HCT116 (cell line): ENCODE results near the gene PROCA1. TPM values are rescaled to one million over a fixed set of nuclear protein-coding genes. Genes with fewer than 3 reads are reported as not detected.

Experiments used
- ATAC-seq: fragments of 200-7000 bp; cut with Tn5 transposase; 2 replicates; pipeline ENCODE4 v1.9.1; 2020; ENCODE audit warnings: mild to moderate bottlenecking, moderate library complexity
- BruUV-seq: library from RNA; stranded (reverse); fragments of 400-500 nt; replicated peaks from 2 replicates; lab custom pipeline; 2021; lab: Mats Ljungman, UMichigan
- CTCF ChIA-PET: fragments of 300-600 bp; sonication (Branson Sonifier 250); formaldehyde crosslinking; loops from one replicate; lab custom pipeline; 2021; ENCODE audit warnings: antibody characterized with exemption; lab: Charles Lee
- POLR2A ChIA-PET: fragments of 300-600, 350-600 bp; sonication (Branson Sonifier 250); formaldehyde crosslinking; loops from one replicate; lab custom pipeline; 2021; ENCODE audit warnings: antibody characterized with exemption; lab: Charles Lee
- RAD21 ChIA-PET, 2 experiments: fragments of 300-600 bp; sonication (Branson Sonifier 250); formaldehyde crosslinking; loops; one replicate each; lab custom pipeline; 2023; ENCODE audit warnings: low total read pairs in 2 of 2; ENCODE audit not compliant: uncharacterized antibody in 2 of 2, unreplicated experiment in 2 of 2, low non-redundant PET in 1 of 2; lab: Charles Lee
- DNase-seq: peaks from one replicate; pipeline ENCODE4 v3.0.0-alpha.2; 2010; ENCODE audit warnings: low read depth, low spot score
- H2AFZ ChIP-seq: fragments of 200-600 bp; shearing (Covaris generic), sonication (generic); 2 replicates; pipeline ENCODE4 v1.6.1; 2017; ENCODE audit warnings: low read depth, mixed run types, mixed read lengths, antibody characterized with exemption, low read length; ENCODE audit not compliant: poor library complexity, severe bottlenecking
- H3K27ac ChIP-seq: 2 replicates; pipeline ENCODE4 v1.5.1; 2012; ENCODE audit warnings: low read depth, low read length
- H3K27me3 ChIP-seq: fragments of 200-600 bp; sonication (generic); 2 replicates; pipeline ENCODE4 v1.6.1; 2016; ENCODE audit warnings: mixed run types, low read length, mixed read lengths; ENCODE audit not compliant: insufficient read depth
- H3K36me3 ChIP-seq, 2 experiments: fragments of 200-500 bp in 1 of 2; fragments of 200-600 bp in 1 of 2; sonication (Bioruptor generic) in 1 of 2; sonication (generic) in 1 of 2; 2 replicates each; pipeline versions ENCODE4 v1.5.1 to v1.6.1; 2014 to 2016; ENCODE audit warnings: low read length in 2 of 2, inconsistent platforms in 1 of 2, mixed read lengths in 1 of 2, mixed run types in 1 of 2; ENCODE audit not compliant: insufficient read depth in 2 of 2, control insufficient read depth in 1 of 2
- H3K4me1 ChIP-seq, 2 experiments: fragments of 200-600 bp in 1 of 2; sonication (generic) in 1 of 2; 2 replicates each; pipeline versions ENCODE4 v1.5.1 to v1.6.1; 2012 to 2017; ENCODE audit warnings: low read length in 2 of 2, inconsistent platforms in 1 of 2, mild to moderate bottlenecking in 1 of 2, mixed read lengths in 1 of 2, mixed run types in 1 of 2, moderate library complexity in 1 of 2; ENCODE audit not compliant: insufficient read depth in 2 of 2, control insufficient read depth in 1 of 2
- H3K4me2 ChIP-seq: fragments of 200-600 bp; sonication (generic); 2 replicates; pipeline ENCODE4 v1.6.1; 2017; ENCODE audit warnings: mixed run types, low read length, mixed read lengths
- H3K4me3 ChIP-seq, 2 experiments: fragments of 200-600 bp in 1 of 2; sonication (generic) in 1 of 2; replicated peaks in 1 of 2; 2 replicates each; pipeline ENCODE4 v1.5.1; 2011 to 2016; ENCODE audit warnings: low read length in 2 of 2, control low read depth in 1 of 2, low read depth in 1 of 2, mild to moderate bottlenecking in 1 of 2, mixed read lengths in 1 of 2, mixed run types in 1 of 2
- H3K79me2 ChIP-seq: fragments of 200-600 bp; sonication (generic); 2 replicates; pipeline ENCODE4 v1.6.1; 2017; ENCODE audit warnings: mild to moderate bottlenecking, mixed run types, low read length, moderate library complexity, mixed read lengths; ENCODE audit not compliant: insufficient read depth
- H3K9ac ChIP-seq: fragments of 200-600 bp; sonication (generic); 2 replicates; pipeline ENCODE4 v1.6.1; 2016; ENCODE audit warnings: low read length, mixed read lengths
- H3K9me2 ChIP-seq: fragments of 200-600 bp; sonication (generic), shearing (Covaris generic); 2 replicates; pipeline ENCODE4 v1.6.1; 2017; ENCODE audit warnings: mixed run types, mild to moderate bottlenecking, moderate library complexity; ENCODE audit not compliant: insufficient read depth
- H3K9me3 ChIP-seq, 2 experiments: fragments of 200-500 bp in 1 of 2; fragments of 200-600 bp in 1 of 2; sonication (Bioruptor generic) in 1 of 2; sonication (generic) in 1 of 2; 2 replicates each; pipeline ENCODE4 v1.6.1; 2014 to 2017; ENCODE audit warnings: low read length in 2 of 2, mixed read lengths in 2 of 2, inconsistent platforms in 1 of 2, low read depth in 1 of 2, mild to moderate bottlenecking in 1 of 2, mixed run types in 1 of 2, moderate library complexity in 1 of 2; ENCODE audit not compliant: control insufficient read depth in 1 of 2, insufficient read depth in 1 of 2
- H4K20me1 ChIP-seq: fragments of 200-600 bp; sonication (generic), shearing (Covaris generic); 2 replicates; pipeline ENCODE4 v1.6.1; 2017; ENCODE audit warnings: mixed run types, mild to moderate bottlenecking, moderate library complexity; ENCODE audit not compliant: insufficient read depth
- EZH2 ChIP-seq: fragments of 200-600 bp; sonication (generic); IDR thresholded peaks from 2 replicates; pipeline ENCODE4 v1.6.1; 2017; ENCODE audit warnings: antibody characterized with exemption, mixed run types
- EZH2phosphoT487 ChIP-seq: fragments of 200-600 bp; IDR thresholded peaks from 2 replicates; pipeline ENCODE4 v1.6.1; 2018; ENCODE audit warnings: antibody characterized with exemption, borderline replicate concordance
- FOSL1 ChIP-seq: IDR thresholded peaks from 2 replicates; pipeline ENCODE4 v1.6.1; 2012; ENCODE audit warnings: low read depth
- JUND ChIP-seq: IDR thresholded peaks from 2 replicates; pipeline ENCODE4 v1.6.1; 2012
- SP1 ChIP-seq: IDR thresholded peaks from 2 replicates; pipeline ENCODE4 v1.6.1; 2012; ENCODE audit warnings: low read depth
- YY1 ChIP-seq: IDR thresholded peaks from 2 replicates; pipeline ENCODE4 v1.6.1; 2011; ENCODE audit warnings: low read length, low read depth, moderate library complexity, mild to moderate bottlenecking; ENCODE audit not compliant: insufficient replicate concordance; ENCODE audit errors: extremely low read depth
- ZFX ChIP-seq: fragments of 450-650 bp; IDR thresholded peaks from 2 replicates; pipeline ENCODE4 v1.6.1; 2017
- intact Hi-C: fragments of 100-400 bp; cut with micrococcal nuclease; formaldehyde crosslinking; loops from 2 replicates; pipeline ENCODE4 v1.10.0; 2022
- total RNA-seq: library from RNA; stranded (reverse); gene quantifications from one replicate; pipeline ENCODE4 v1.2.1, GENCODE V29; 2021; ENCODE audit not compliant: unreplicated experiment
- TF ChIP-seq, protein P1 (sequence below), 3 experiments: fragments of 200-600 bp in 1 of 3; sonication (generic) in 1 of 3; IDR thresholded peaks in 2 of 3; conservative IDR thresholded peaks in 1 of 3; 2 replicates each; pipeline ENCODE4 v1.5.1; 2012 to 2017; ENCODE audit warnings: low read depth in 2 of 3, low read length in 2 of 3, antibody characterized with exemption in 1 of 3, borderline replicate concordance in 1 of 3, control low read depth in 1 of 3, mild to moderate bottlenecking in 1 of 3, mixed read lengths in 1 of 3, mixed run types in 1 of 3, moderate library complexity in 1 of 3; ENCODE audit not compliant: insufficient read depth in 1 of 3
- TF ChIP-seq, protein P2 (sequence below): IDR thresholded peaks from 2 replicates; pipeline ENCODE4 v1.6.1; 2012

The PROCA1 gene
- total RNA-seq, 1 experiment from 2014 or later = 0.96 TPM

DNA sequence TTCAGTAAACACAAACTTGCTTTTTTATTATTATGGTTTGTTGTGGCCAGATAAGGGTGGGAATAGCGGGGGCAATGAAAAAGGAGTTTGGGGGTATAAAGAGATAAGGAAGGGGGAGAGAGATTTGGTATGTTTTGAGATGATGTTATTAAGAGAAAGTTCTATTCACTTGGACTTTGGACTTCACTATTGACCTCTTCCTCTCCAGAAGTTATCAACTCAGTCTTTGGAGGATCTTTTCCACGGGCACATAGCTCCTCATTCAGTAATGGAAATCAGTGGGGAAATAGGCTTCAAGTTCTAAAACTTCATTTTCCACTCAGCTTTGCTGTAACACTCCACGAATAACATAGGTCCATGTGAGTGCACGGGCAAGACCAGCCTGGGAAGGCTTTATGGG is 23.2 kb downstream of the PROCA1 start:
- Histone ChIP-seq H3K9me3 (no peaks in the 10 kb centered on the region), H3K27me3 (no peaks in the 10 kb centered on the region), H3K79me2 (no peaks in the 10 kb centered on the region), H3K4me1 (no peaks in the 10 kb centered on the region), H2AFZ (no peak overlapping the region), H3K4me2 (no peak overlapping the region), H3K4me3 (no peak overlapping the region), H3K27ac (no peak overlapping the region), H3K36me3 (peaks cover 70 to 71% of the 10 kb centered on the region in 2 experiments), H4K20me1 (no peaks in the 10 kb centered on the region), H3K9me2 (no peaks in the 10 kb centered on the region), H3K9ac (no peak overlapping the region)
- ChIA-PET POLR2A (no interaction called here), CTCF (interaction anchor here (0.7 kb wide), 1 partner anchor 429 kb away, joined by 4 read pairs; no protein-coding TSS in a partner anchor), RAD21 (no interaction called here)
- no TSS peak for BruUV-seq
- intact Hi-C loops = no loop called here
- TF ChIP-seq ZFX (no peak), YY1 (no peak), EZH2 (no peak), EZH2phosphoT487 (no peak), SP1 (no peak), FOSL1 (no peak), JUND (no peak)
- TF ChIP-seq, protein P1, sequence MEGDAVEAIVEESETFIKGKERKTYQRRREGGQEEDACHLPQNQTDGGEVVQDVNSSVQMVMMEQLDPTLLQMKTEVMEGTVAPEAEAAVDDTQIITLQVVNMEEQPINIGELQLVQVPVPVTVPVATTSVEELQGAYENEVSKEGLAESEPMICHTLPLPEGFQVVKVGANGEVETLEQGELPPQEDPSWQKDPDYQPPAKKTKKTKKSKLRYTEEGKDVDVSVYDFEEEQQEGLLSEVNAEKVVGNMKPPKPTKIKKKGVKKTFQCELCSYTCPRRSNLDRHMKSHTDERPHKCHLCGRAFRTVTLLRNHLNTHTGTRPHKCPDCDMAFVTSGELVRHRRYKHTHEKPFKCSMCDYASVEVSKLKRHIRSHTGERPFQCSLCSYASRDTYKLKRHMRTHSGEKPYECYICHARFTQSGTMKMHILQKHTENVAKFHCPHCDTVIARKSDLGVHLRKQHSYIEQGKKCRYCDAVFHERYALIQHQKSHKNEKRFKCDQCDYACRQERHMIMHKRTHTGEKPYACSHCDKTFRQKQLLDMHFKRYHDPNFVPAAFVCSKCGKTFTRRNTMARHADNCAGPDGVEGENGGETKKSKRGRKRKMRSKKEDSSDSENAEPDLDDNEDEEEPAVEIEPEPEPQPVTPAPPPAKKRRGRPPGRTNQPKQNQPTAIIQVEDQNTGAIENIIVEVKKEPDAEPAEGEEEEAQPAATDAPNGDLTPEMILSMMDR (IDR thresholded peaks at IDR 0.05 in 2 of 3, conservative IDR thresholded peaks at IDR 0.05 in 1 of 3; ENCODE audit: borderline replicate concordance in 1 of 3, insufficient read depth in 1 of 3, low read depth in 2 of 3, low read length in 2 of 3) = no peak
- TF ChIP-seq, protein P2, sequence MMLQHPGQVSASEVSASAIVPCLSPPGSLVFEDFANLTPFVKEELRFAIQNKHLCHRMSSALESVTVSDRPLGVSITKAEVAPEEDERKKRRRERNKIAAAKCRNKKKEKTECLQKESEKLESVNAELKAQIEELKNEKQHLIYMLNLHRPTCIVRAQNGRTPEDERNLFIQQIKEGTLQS = no peak
- no peak for ATAC-seq
- no peak for DNase-seq
